ENCODE results near the gene RERE.
A peak's percentile ranks its signal among the peaks of the same experiment; 100 is the strongest.

RERE gene

GRCh38 chr1:8337776-8338525 lies 479.5 kb downstream of the RERE start:
- no peak for DNase-seq

DNA sequence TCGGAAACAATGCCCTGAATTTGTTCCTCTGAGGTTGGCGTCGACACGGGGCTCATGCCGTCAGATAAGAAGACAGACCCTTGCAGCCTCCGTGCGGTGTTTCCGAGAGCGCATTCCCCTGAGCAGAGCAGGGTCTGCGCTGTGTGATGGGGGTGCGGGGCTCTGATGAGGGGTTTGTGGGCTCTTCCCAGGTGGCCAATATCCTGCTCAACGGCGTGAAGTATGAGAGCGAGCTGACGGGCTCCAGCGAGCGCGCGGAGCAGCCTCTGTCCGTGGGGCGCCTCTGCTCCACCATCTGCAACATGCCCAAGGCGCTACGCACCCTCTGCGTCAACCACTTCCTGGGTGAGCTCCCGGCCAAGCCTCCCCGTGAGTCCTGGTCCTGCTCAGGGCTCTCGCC lies 482.2 kb downstream of the RERE start:
- no peak for DNase-seq

DNA sequence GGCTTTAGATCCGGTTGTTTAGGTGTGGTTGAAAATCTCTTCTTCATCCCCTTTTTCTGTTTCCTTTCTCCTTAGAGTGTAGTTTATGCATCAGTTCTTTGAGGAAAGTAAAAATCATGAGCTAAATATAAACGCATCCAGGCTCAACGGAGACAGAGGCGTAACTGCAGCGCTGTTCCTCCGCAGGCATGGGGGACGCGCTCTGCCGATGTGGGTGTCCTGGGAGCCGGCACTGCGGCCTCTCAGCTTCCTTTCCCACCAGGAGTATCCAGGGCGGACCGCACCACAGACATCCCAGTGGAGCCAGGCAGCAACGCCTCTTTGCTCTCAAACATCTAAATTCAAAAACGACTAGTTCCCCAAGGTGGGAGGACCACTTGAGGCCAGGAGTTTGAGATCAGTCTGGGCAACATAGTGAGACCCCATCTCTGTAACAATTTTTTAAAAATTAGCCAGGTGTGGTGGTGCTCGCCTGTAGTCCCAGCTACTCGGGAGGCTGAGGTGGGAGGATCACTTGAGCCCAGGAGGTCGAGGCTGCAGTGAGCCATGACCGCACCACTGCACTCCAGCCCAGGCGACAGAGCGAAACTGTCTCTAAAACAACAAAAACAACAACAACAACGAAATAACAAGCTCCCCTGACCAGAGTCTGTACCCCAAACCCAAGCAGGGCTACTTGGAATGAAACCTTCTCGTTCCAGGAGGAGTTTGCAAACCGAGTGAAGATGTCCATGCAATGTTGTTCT lies 483.2 kb downstream of the RERE start:
- no peak for DNase-seq

DNA sequence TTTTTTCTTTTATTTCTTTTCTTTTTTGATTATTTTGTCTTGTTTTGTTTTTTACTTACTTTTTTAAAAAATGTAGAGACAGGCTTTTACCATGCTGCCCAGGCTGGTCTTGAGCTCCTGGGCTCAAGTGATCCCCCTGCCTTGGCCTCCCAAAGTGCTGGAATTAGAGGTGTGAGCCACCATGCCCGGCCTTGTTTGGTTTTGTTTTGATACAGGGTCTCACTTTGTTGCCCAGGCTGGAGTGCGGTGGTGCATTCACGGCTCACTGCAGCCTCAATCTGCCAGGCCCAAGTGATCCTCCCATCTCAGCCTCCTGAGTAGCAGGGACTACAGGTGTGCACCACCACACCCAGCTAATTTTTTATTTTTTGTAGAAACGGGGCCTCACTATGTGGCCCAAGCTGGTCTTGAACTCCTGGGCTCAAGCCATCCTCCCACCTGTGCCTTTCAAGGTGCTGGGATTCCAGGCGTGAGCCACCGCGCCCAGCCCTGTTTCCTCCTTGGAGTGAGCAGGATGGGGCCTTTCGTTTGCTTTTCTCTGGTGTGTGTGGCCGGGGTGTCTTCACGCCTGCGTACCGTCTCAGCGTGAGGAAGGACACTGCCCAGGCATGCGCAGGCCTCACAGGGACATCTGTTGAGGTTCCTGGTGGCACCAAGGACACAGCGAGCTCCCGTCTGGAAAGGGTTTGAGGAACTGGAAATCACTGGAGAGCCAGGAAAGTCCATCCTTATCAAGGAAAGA lies 484.0 kb downstream of the RERE start:
- DNase-seq, result no peak

DNA sequence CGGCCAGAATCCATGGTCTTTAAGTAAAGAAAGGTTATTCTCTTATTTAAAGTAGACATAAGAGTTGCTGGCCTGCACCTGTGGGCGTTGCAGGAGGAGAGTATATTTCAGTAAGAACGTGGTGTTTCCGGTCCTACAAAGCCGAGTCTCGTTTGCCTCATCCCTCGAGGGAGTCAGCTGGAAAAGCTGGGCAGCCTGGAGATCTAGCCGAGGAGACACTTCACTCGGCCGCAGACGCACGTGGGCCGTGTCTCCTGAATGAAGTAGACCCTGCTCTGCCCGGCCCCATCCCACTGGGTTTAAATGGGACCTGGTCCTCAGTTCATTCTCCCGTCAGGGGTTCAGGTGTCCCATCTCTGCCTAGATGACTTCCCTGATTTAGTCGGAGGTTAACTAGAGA lies 484.6 kb downstream of the RERE start:
- no peak for DNase-seq

- no peak for DNase-seq
These were observed 486.9 kb downstream of the RERE start for GRCh38 chr1:8330271-8331125.

- DNase-seq, result no peak
These were observed 487.6 kb downstream of the RERE start for GRCh38 chr1:8329858-8330257.

GRCh38 chr1:8329439-8329838 lies 488.0 kb downstream of the RERE start:
- no peak for DNase-seq

- DNase-seq, result no peak
These were observed 489.2 kb downstream of the RERE start for GRCh38 chr1:8328271-8328670.

DNA sequence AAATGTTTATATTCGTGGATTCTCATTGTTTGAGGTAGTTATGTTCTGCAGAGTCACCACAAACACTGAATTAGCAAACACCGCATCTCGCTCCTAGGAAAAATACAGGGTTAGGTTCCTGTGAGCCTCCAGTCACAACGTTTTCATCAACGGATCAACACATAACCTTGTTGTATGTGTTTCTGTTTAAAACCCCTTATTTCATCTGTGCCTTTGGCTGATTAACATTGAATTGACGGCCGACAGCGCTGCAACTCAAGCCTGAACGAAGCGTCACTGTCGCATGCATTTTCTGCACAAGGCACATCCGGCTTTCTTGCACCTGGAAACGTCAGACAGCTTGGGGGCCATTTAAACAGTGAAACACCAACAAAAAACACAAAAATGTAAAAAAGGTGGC lies 491.2 kb downstream of the RERE start:
- DNase-seq, result no peak

DNA sequence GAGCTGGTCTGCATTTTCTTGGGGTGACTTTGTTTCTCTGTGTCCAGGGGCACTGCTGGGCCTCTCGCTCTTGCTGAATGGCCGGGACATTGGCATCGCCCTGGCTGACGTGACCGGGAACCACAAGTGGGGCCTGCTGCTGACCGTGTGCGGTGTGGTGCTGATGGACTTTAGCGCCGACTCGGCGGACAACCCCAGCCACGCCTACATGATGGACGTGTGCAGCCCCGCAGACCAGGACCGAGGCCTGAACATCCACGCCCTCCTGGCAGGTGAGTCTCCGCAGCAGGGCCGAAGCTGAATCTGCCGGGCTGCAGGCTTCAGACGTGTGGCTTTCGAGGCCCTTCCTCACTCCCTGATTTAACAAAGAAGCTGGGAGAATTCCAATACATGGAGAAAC lies 491.7 kb downstream of the RERE start:
- no peak for DNase-seq

- no peak for DNase-seq
These were observed 493.1 kb downstream of the RERE start for GRCh38 chr1:8324176-8324810.

- DNase-seq, result no peak
These were observed 493.7 kb downstream of the RERE start for GRCh38 chr1:8323706-8324105.

DNA sequence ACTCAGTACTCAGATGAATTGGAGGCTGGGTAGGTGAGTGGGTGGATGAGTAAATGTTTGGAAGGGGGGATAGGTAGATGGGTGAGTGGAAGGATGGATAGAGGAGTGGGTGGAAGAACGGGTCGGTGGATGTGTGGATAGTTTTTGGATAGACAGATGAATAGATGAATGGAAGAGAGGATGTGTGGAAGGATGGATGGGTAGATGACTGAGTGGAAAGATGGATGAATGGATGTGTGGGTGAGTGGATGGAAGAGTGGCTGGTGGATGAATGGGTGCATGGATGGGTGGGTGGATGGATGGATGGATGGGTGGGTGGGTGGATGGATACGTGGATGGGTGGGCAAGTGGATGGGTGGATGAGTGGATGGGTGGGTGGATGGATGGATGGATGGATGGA lies 495.8 kb downstream of the RERE start:
- no peak for DNase-seq

DNA sequence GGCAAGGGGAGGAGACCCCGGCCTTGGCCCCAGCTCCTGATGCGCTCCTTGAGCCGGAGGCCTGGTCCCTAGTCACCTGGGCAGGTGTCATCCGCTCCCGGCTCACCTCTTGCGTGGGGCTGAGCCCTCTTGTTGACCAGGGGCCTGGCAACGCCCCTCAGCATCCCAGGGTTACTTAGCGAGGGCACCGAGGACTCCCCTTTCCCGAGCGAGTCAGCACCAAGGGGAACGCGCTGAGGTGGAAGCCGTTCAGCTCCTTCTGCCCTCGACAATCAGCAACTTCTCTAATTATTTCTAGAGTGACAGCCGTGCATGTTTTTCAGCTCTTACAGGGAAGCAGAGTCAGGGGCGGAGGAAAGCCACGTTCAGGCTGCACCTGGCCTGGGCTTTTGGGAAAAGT lies 499.0 kb downstream of the RERE start:
- no peak for DNase-seq

- DNase-seq, result peak; percentile 91
These were observed 499.6 kb downstream of the RERE start, which contains the start of gene SLC45A1 for GRCh38 chr1:8317647-8318381. SLC45A1 (plus strand) TSS chr1:8318114; CDS start chr1:8324330, 6,216 bp downstream.

GRCh38 chr1:8315573-8316475 lies 501.6 kb downstream of the RERE start:
- DNase-seq, result no peak

DNA sequence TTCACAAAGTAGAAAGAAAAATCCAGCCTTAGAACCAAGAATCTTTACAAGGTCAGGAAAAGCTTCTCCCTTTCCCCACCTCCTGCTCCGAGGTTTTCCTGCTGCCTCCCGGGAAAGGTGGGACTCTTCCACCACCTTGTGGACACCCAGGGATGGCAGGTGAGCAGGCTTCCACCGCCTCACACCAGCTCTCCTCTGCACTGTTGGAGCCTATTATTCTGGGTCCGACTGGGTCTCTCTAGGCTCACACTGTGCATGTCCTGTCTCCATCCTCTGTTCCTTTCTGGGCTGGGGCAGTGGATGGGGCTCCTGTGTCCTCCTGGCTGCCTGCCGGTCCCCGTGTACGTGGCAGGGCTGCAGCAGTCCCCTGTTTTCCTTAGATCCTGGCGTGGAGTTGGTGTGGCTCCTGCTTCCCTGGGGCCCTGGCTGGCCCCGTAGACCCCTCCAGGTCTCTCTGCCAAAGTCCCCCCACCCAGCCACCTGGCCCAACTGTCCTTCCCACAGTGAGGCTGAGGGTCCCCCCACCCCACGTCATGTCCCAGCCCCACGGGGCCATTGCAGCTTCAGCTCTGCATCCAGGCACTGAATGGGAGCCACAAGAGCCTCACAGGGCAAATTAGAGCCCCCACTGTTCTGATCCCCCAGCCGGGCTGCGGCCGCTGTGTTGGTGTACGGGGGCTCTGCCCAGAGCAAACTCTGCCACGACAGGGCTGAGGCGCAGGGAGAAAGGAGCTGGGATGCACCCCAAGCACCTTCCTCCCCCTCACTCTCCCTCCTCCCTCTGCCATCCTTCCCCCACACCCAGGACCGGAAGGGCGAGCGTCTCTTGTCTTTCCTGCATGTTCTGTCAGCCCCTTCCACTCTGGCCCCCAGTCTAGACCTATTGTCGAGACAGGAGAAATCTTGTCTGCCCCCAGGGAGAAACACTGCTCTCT lies 502.8 kb downstream of the RERE start:
- peak; percentile 70 for DNase-seq

DNA sequence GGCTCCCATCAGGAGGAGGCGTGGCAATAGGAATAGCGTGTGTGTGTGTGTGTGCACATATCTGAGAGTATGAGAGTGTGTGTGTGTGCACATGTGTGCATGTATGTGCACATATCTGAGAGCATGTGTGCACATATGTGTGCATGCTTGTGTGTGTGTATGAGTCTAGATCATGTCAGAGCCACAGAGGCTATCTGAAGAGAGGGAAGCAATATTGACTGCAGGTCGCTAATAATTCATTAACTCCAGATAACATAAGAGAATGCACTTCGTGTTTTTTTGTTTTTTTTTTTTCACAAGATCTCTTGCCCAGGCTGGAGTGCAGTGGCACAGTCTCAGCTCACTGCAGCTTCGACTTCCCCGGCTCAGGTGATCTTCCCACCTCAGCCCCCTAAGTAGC lies 504.2 kb downstream of the RERE start:
- DNase-seq, result no peak
